ENCODE results near the gene DPP6. TPM values are rescaled to one million over a fixed set of nuclear protein-coding genes. Genes with fewer than 3 reads are reported as not detected.

The DPP6 gene
- total RNA-seq, 1 donor from 2014 or later: not detected

DNA sequence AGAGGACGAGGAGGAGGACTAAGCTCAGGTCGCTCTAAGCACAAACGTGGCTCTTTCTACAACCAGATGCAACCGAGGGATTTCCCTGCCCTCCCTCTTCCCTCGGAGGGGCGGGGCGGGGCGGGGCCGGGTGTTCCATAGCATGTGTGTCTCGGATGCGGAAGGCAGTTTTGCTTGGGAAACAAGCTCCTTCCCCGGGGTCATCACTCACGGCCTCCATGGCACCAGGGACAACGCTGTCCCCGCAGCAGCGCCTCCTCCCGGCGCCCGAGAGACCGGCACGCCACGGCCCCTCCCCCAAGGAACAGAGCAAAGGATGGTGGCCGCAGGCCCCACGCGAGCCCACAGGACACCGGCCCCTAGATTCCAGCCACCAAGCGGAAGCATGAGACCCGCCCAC lies 840.3 kb downstream of the DPP6 start:
- Mint-ChIP-seq H3K36me3 (ENCODE audit: low read depth) (no peaks in the 10 kb centered on the region), H3K27me3 (no peaks in the 10 kb centered on the region), H3K27ac (no peak overlapping the region), H3K9me3 (no peaks in the 10 kb centered on the region), H3K4me1 (no peaks in the 10 kb centered on the region), H3K4me3 (no peak overlapping the region)
- intact Hi-C loops (cut with micrococcal nuclease): no loop called here
- no peak for DNase-seq

DNA sequence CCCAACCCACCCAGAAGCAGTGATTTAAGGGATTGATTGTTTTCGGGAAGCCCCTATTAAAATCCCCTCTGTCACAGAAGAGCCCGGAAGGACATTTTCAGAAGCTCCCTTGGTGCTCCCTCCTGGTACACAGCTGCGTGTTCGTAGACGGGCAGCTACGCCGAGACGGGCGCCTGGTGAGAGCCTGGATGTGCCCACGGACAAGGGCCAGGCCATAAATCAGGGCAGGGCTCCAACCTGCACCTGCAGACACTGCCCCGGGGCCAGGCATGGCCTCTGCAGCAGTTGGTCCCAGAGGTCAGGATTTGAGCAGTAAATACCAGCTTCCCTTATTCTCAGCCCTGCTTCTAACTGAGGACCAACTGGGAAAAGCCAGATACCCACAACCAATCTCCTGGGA lies 843.9 kb downstream of the DPP6 start:
- Mint-ChIP-seq H3K4me1 (no peaks in the 10 kb centered on the region), H3K27ac (no peak overlapping the region), H3K27me3 (no peaks in the 10 kb centered on the region), H3K36me3 (ENCODE audit: low read depth) (no peaks in the 10 kb centered on the region), H3K9me3 (no peaks in the 10 kb centered on the region), H3K4me3 (no peak overlapping the region)
- intact Hi-C loops (cut with micrococcal nuclease): no loop called here
- no peak for DNase-seq

DNA sequence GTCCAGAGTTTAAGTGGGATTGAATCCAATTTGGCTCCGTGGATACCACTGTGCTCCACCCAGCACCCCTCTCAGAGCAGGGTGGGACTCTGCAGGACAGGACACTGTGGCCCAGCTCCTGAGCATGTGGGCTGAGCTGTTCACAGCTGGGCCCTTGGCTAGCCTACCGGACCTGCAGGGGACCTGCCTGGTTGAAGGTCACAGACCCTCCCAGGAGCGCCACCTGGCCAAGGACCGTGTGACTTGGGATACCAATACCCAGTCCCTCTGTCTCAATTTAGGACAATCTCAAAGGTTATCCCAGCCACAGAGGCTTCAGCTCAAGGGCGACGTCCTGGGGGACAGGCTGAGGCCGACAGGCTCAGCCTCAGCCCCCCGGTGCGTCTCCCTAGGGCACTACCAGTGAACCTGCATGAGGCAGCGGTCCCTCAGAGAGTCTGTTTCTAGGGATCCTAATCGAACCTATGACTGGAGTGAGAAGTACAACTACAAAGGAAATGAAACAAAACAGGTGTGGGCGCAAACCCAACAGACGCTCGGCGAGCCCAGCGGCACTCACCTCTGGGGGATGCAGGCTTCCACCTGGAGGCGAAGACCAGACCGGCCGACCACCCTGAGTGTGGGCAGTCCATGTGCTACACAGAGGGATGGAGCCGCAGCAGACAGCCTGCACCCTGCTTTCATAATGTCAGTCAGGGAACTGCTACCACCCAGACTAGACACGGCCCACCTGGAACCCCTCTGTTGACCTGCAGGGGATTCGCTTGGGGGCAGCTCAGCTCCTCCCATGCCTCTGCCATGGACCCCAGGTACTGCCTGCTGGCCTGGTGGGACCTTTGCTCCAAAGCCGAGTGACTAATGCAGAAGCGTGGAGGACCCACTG lies 847.0 kb downstream of the DPP6 start:
- DNase-seq: no peak
- Mint-ChIP-seq H3K4me1 (no peaks in the 10 kb centered on the region), H3K27ac (no peak overlapping the region), H3K9me3 (no peaks in the 10 kb centered on the region), H3K36me3 (ENCODE audit: low read depth) (no peaks in the 10 kb centered on the region), H3K27me3 (no peaks in the 10 kb centered on the region), H3K4me3 (no peak overlapping the region)
- intact Hi-C loops (cut with micrococcal nuclease): no loop called here

DNA sequence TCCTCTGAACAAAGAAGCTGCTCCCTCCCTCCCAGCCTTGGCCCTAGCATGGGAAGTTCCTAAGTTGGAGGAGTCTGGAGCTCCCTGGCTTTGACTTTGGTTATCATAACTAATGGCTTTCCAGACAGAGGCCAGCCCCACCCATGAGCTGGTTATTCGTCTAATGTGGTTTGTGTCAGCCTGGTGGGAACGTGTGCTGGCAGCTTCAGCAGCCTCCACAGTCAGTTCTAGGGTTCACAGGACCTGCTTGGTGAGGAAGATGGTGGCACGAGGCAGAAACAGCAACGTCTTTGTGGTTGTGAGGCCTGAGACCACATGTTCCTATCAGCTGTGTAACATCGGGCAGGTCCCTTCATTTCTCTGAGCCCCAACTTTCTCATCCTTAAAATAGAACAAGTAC lies 847.7 kb downstream of the DPP6 start:
- Mint-ChIP-seq H3K27ac (no peak overlapping the region), H3K4me3 (no peak overlapping the region), H3K9me3 (no peaks in the 10 kb centered on the region), H3K27me3 (no peaks in the 10 kb centered on the region), H3K4me1 (no peaks in the 10 kb centered on the region), H3K36me3 (ENCODE audit: low read depth) (no peaks in the 10 kb centered on the region)
- intact Hi-C loops (cut with micrococcal nuclease): no loop called here
- no peak for DNase-seq

DNA sequence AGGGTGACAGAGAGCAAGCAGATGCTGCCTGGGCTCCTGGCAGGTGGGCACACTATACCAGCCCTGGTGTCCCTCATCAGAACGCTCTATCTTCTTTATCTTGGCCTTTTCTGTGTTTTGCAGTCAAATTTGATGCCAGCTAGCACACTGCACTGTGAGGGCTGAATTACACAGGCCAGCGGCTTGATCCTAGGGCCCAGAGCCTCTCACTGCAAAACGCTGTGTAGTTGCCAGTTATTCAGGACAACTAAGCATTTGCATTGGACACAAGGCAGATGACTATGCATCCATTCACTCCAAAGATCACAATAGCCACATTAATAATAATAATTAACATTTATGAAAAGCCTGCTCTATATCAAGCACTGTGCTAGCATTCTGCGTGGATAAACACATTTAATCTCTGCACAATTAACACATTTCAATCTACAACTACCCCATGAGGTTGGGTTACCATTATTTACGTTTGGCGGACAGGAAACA lies 850.4 kb downstream of the DPP6 start:
- no peak for DNase-seq
- Mint-ChIP-seq H3K4me3 (no peak overlapping the region), H3K27me3 (no peaks in the 10 kb centered on the region), H3K36me3 (ENCODE audit: low read depth) (no peaks in the 10 kb centered on the region), H3K9me3 (no peaks in the 10 kb centered on the region), H3K4me1 (no peaks in the 10 kb centered on the region), H3K27ac (no peak overlapping the region)
- intact Hi-C loops (cut with micrococcal nuclease): no loop called here

DNA sequence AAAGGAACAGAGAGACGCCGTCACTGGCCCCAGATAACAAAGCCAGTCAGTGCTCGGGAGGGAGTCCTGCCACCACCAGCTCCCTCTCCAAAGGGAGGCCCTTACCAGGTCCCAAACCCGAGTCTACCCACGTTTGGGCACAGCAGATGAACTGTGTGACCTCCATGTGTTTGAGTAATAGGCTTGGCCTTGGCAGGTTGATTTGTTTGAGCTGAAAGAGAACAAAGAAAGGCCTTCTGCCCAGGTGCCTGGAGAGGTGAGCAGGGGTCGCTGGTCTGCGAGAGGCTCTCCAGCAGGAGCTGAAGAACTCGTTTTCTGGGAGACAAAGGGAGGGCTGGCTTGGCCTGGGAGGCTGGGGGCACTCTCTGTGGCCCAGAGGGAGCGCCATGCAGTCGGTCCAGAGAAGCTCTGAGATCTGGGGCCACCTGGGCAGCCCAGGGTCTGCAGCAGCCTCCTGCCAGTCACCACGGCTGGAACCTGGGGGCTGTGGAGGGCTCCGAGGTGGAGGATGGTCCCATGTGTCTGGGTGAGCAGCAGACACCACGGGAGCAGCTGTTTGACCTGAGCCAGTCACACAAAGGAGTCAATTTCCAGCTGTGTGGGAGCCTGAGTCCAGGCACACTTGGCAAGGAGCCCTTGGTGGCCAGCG lies 851.0 kb downstream of the DPP6 start:
- no peak overlapping the region for H3K4me3 Mint-ChIP-seq
- H3K36me3 Mint-ChIP-seq (ENCODE audit: low read depth): no peaks in the 10 kb centered on the region
- no peak overlapping the region for H3K27ac Mint-ChIP-seq
- H3K27me3 Mint-ChIP-seq: no peaks in the 10 kb centered on the region
- intact Hi-C loops (cut with micrococcal nuclease): no loop called here
- H3K4me1 Mint-ChIP-seq: no peaks in the 10 kb centered on the region
- H3K9me3 Mint-ChIP-seq: no peaks in the 10 kb centered on the region
- no peak for DNase-seq

DNA sequence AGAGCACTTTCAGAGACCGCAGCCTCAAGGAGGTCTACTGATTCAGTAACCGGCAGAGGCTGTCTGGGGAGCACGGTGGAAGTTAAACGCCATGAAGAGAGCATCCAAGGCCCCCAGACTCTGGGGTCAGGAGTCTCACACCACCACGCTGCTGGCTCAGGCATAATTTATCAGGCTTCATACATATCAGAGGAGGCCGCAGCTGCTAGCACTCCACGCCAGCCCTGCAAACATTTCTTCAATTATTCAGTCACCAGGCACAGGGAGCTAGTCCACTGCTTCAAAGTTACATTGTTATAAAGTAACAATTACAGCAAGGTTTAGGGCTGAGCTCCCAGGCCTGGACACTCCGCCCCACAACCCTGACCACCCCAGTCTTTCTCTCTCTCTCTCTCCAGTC lies 852.9 kb downstream of the DPP6 start:
- intact Hi-C loops (cut with micrococcal nuclease): no loop called here
- Mint-ChIP-seq H3K27ac (no peak overlapping the region), H3K9me3 (no peaks in the 10 kb centered on the region), H3K4me3 (no peak overlapping the region), H3K4me1 (no peaks in the 10 kb centered on the region), H3K36me3 (ENCODE audit: low read depth) (no peaks in the 10 kb centered on the region), H3K27me3 (no peaks in the 10 kb centered on the region)
- no peak for DNase-seq

DNA sequence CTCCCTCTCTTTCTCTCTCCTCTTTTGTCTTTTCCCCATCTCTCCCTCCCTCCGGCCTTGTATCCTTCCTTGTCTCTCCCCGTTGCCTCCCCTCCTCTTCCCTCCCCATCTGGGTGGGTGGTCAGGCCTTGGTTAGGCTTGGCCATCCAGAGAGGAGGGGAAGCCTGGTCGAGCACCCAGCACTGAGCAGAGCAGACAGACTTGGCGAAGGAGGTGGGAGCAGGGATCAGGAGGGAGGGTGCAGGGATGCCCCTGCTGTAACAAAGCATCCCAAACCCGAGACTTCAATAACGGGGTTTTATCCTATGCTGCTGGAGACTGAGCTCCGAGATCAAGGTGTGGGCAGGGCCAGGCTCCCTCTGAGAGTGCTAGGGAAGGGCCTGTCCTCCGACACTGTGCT lies 853.4 kb downstream of the DPP6 start:
- Mint-ChIP-seq H3K27me3 (no peaks in the 10 kb centered on the region), H3K27ac (no peak overlapping the region), H3K4me3 (no peak overlapping the region), H3K4me1 (no peaks in the 10 kb centered on the region), H3K36me3 (ENCODE audit: low read depth) (no peaks in the 10 kb centered on the region), H3K9me3 (no peaks in the 10 kb centered on the region)
- intact Hi-C loops (cut with micrococcal nuclease): no loop called here
- no peak for DNase-seq

DNA sequence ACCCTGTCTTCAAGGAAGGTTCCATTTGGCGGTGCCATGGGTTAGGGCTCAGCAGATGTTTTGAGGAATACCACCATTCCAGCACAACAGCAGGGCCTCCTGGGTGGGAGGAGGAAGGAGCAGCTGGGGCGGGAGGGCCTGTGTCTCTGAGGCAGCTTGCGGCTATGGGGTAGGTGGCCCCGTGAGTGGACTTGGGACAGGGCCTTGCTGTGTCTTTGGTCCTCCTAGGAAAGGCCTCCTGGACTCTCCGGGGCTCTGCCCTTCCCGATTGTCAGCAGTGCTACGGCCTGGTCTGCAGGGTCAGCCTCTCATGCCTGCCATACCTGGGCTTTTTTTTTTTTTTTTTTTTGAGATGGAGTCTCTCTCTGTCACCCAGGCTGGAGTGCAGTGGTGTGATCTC lies 854.0 kb downstream of the DPP6 start:
- Mint-ChIP-seq H3K36me3 (ENCODE audit: low read depth) (no peaks in the 10 kb centered on the region), H3K27ac (no peak overlapping the region), H3K4me1 (no peaks in the 10 kb centered on the region), H3K4me3 (no peak overlapping the region), H3K9me3 (no peaks in the 10 kb centered on the region), H3K27me3 (no peaks in the 10 kb centered on the region)
- intact Hi-C loops (cut with micrococcal nuclease): no loop called here
- DNase-seq: no peak

DNA sequence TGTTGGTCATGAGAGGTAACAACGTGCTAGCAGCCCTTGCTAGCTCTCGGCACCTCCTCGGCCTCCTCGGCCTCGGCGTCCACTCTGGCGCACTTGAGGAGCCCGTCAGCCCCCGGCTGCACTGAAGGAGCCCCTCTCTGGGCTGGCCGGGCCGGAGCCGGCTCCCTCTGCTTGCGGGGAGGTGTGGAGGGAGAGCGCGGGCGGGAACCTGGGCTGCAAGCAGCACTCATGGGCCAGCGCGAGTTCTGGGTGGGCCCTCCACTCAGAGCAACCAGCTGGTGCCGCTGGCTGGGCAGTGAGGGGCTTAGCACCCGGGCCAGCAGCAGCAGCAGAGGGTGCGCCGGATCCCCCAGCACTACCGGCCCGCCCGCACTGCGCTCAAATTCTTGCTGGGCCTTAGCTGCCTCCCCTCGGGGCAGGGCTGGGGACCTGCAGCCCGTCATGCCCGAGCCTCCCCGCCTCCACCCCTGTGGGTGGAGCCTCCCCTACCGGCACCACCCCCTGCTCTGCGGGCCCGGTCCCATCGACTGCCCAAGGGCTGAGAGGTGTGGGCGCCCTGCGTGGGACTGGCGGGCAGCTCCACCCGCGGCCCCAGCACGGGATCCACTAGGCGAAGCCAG lies 854.6 kb downstream of the DPP6 start:
- intact Hi-C loops (cut with micrococcal nuclease): no loop called here
- no peak overlapping the region for H3K27ac Mint-ChIP-seq
- H3K9me3 Mint-ChIP-seq: no peaks in the 10 kb centered on the region
- H3K4me3 Mint-ChIP-seq: no peak overlapping the region
- no peaks in the 10 kb centered on the region for H3K36me3 Mint-ChIP-seq (ENCODE audit: low read depth)
- no peak for DNase-seq
- H3K4me1 Mint-ChIP-seq: no peaks in the 10 kb centered on the region
- no peaks in the 10 kb centered on the region for H3K27me3 Mint-ChIP-seq

DNA sequence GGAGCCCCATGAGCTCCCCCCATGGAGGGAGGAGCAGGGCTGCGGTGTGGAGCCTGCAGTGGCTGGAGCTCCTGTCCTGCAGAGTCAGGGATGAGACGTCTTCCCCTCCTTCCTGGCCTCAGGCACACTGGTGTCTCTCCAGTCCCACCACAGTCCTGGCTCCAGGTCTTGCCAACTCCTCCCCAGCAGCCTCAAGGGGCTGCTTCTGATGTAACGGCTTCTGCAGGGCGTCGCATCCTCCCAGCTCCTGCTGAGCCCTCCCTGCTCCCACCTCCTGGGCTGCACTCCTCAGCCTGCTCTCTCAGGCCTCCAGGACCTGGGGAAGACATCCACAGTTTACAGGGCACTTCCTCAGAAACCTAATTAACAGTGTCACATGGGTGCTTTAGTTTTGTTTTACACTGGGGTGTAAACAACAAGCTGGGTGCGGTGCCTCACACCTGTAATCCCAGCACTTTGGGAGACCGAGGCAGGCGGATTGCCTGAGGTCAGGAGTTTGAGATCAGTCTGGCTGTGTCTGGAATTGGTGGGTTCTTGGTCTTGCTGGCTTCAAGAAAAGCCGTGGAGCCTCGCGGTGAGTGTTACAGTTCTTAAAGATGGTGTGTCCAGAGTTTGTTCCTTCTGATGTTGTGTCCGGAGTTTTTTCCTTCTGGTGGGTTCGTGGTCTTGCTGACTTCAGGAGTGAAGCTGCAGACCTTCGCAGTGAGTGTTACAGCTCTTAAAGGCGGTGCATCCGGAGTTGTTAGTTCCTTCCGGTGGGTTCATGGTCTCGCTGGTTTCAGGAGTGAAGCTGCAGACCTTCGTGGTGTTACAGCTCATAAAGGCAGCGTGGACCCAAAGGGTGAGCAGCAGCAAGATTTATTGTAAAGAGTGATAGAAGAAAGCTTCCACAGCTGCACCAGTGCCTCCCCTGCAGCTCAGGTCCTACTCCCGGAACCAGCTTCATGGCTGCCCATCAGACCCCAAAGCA lies 855.7 kb downstream of the DPP6 start:
- Mint-ChIP-seq H3K36me3 (ENCODE audit: low read depth) (no peaks in the 10 kb centered on the region), H3K4me3 (no peak overlapping the region), H3K4me1 (no peaks in the 10 kb centered on the region), H3K27me3 (no peaks in the 10 kb centered on the region), H3K27ac (no peak overlapping the region), H3K9me3 (no peaks in the 10 kb centered on the region)
- intact Hi-C loops (cut with micrococcal nuclease): no loop called here
- DNase-seq: no peak

DNA sequence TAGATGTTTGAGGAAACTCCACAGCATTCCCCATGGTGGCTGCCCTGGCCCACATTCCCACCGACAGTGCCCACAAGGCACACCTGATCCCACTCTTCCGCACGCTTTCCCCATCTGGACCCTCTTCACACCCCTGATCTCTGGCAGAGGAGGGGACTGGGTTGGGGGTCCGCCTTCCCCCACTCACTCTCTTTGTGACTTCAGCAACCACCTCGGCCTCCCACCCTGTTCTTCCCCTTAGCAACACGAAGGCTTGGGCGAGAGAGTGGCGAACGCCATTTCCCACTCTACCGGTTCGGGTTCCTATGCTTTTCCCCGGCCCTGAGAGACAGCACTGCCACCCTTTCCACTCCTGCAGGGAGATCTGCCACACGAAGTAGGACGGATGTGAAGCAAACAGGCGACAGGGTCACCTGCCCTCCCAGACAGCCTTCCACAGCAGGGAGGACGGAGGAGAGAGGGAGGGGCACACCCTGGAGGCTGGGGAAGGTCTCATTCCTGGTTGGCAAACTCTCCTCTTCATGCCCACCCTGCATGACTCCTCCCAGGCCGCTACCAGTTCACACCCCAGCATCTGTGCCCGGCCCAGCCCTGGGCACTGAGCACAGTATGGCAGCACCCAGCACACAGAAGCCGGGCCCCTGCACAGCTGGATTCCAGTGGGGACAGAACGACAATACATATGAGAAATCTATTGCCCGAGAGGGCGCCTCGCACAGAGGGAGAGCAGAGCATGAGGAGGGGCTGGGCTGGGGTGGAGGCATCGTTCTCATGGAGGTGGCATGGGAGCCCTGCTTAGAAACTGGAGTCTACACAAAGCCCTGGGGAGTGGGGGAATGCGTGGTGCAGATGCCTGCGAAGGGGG lies 857.3 kb downstream of the DPP6 start:
- intact Hi-C loops (cut with micrococcal nuclease): no loop called here
- H3K9me3 Mint-ChIP-seq: no peaks in the 10 kb centered on the region
- H3K4me3 Mint-ChIP-seq: no peak overlapping the region
- no peak for DNase-seq
- H3K4me1 Mint-ChIP-seq: peaks cover 4% of the 10 kb centered on the region
- H3K36me3 Mint-ChIP-seq (ENCODE audit: low read depth): no peaks in the 10 kb centered on the region
- H3K27ac Mint-ChIP-seq: no peak overlapping the region
- peaks cover 4% of the 10 kb centered on the region for H3K27me3 Mint-ChIP-seq

DNA sequence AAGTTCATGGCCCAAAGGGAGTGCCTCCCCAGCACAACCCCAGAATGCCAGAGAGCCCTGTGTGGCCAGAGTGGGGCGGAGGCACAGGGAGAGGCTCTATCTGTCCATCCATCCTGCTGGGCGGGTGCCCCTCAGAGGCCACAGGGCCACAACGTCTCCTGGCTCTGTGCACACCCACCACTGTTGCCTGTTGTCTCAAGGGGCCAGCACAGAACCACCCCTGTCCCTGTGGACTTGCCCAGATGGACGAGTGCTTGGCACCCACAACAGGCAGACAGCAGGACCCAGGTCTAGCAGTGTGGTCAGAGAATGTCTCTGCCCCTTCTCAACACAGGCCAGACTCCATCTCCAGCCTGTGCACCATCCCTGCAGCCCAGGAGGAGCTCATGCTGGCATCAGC lies 857.9 kb downstream of the DPP6 start:
- Mint-ChIP-seq H3K36me3 (ENCODE audit: low read depth) (no peaks in the 10 kb centered on the region), H3K27me3 (peaks cover 6% of the 10 kb centered on the region), H3K27ac (no peak overlapping the region), H3K4me3 (no peak overlapping the region), H3K9me3 (no peaks in the 10 kb centered on the region), H3K4me1 (peaks cover 4% of the 10 kb centered on the region)
- no peak for DNase-seq
- intact Hi-C loops (cut with micrococcal nuclease): no loop called here

Measured in activated CD4-positive, alpha-beta T cell treated with anti-CD3 and anti-CD28 coated beads, Interleukin-2, amount 10 ng/mL, durations not matched to agents 24 days and 14 days (primary cell).